Activated effector memory CD4-positive, alpha-beta T cell treated with anti-CD3 and anti-CD28 coated beads, Interleukin-2, amount 50 U/mL, for 16 hours (primary cell): Measurements from ENCODE around the gene GALNT9.
"Not testable (repeated sequence)": the region's sequence is repeated elsewhere in the genome, so short reads cannot be mapped to it uniquely, and the experiment has no call there.

Experiments used
- DNase-seq: peaks from one replicate; pipeline ENCODE4 v3.0.0-alpha.2; 2020

Gene GALNT9

GRCh38 chr12:132329036-132329719 is at the start of gene GALNT9:
GALNT9 (minus strand) TSS chr12:132329589; CDS start chr12:132329203, 386 bp downstream.
- DNase-seq = no peak

GRCh38 chr12:132379057-132379456 is 49.7 kb upstream of the GALNT9 start:
- DNase-seq = not testable (repeated sequence)

GRCh38 chr12:132377147-132377546 is 47.8 kb upstream of the GALNT9 start:
- DNase-seq = no peak

- DNase-seq = no peak
These were observed 47.1 kb upstream of the GALNT9 start for GRCh38 chr12:132376464-132376830.

- DNase-seq = no peak
These were observed 46.5 kb upstream of the GALNT9 start for GRCh38 chr12:132375747-132376463.

- DNase-seq = no peak
These were observed 45.4 kb upstream of the GALNT9 start for GRCh38 chr12:132374612-132375445.

GRCh38 chr12:132373901-132374611 is 44.7 kb upstream of the GALNT9 start:
- DNase-seq = no peak

- DNase-seq = no peak
These were observed 38.5 kb upstream of the GALNT9 start for GRCh38 chr12:132367852-132368251.

- DNase-seq = no peak
These were observed 37.9 kb upstream of the GALNT9 start for GRCh38 chr12:132367071-132367851.

- no peak for DNase-seq
These were observed 37.0 kb upstream of the GALNT9 start for GRCh38 chr12:132366341-132366861.

GRCh38 chr12:132365226-132365625 is 35.8 kb upstream of the GALNT9 start:
- no peak for DNase-seq

- DNase-seq = no peak
These were observed 35.0 kb upstream of the GALNT9 start for GRCh38 chr12:132364348-132364902.

- DNase-seq = no peak
These were observed 34.4 kb upstream of the GALNT9 start for GRCh38 chr12:132363661-132364347.

GRCh38 chr12:132362996-132363660 is 33.7 kb upstream of the GALNT9 start:
- DNase-seq = no peak

- no peak for DNase-seq
These were observed 31.8 kb upstream of the GALNT9 start for GRCh38 chr12:132360906-132361777.

- DNase-seq = no peak
These were observed 31.0 kb upstream of the GALNT9 start for GRCh38 chr12:132360410-132360809.

GRCh38 chr12:132359971-132360370 is 30.6 kb upstream of the GALNT9 start:
- no peak for DNase-seq

- no peak for DNase-seq
These were observed 30.2 kb upstream of the GALNT9 start for GRCh38 chr12:132359551-132359950.
